B cell (primary cell): ENCODE results near the gene TCEA3.

Experiments used
- EZH2 ChIP-seq: IDR thresholded peaks from 2 replicates; pipeline ENCODE4 v1.6.1; 2012; ENCODE audit warnings: borderline replicate concordance, low read depth, mild to moderate bottlenecking, moderate library complexity, low read length; ENCODE audit not compliant: insufficient read depth, poor library complexity, severe bottlenecking
- TF ChIP-seq, protein P1 (sequence below): fragments of 200-600 bp; IDR thresholded peaks from one replicate; pipeline ENCODE4 v1.8.0; 2022; ENCODE audit warnings: antibody characterized with exemption, mild to moderate bottlenecking

- TF ChIP-seq, protein P1, sequence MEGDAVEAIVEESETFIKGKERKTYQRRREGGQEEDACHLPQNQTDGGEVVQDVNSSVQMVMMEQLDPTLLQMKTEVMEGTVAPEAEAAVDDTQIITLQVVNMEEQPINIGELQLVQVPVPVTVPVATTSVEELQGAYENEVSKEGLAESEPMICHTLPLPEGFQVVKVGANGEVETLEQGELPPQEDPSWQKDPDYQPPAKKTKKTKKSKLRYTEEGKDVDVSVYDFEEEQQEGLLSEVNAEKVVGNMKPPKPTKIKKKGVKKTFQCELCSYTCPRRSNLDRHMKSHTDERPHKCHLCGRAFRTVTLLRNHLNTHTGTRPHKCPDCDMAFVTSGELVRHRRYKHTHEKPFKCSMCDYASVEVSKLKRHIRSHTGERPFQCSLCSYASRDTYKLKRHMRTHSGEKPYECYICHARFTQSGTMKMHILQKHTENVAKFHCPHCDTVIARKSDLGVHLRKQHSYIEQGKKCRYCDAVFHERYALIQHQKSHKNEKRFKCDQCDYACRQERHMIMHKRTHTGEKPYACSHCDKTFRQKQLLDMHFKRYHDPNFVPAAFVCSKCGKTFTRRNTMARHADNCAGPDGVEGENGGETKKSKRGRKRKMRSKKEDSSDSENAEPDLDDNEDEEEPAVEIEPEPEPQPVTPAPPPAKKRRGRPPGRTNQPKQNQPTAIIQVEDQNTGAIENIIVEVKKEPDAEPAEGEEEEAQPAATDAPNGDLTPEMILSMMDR = no peak
- TF ChIP-seq EZH2 = no peak
These were observed 43.2 kb downstream of the TCEA3 start for GRCh38 chr1:23381233-23381885.
